NT2/D1 (cell line): ENCODE results near the gene MYBPH.

Experiments used
- SUZ12 ChIP-seq: IDR thresholded peaks from 2 replicates; pipeline ENCODE4 v1.6.1; 2011; ENCODE audit not compliant: insufficient read length, insufficient read depth; ENCODE audit errors: extremely low read depth
- YY1 ChIP-seq: IDR thresholded peaks from 2 replicates; pipeline ENCODE4 v1.6.1; 2011; ENCODE audit not compliant: insufficient read length, insufficient read depth
- ZNF274 ChIP-seq: IDR thresholded peaks from 2 replicates; pipeline ENCODE4 v1.6.1; 2011; ENCODE audit warnings: mild to moderate bottlenecking, low read depth, low read length

- TF ChIP-seq ZNF274, result no peak
- TF ChIP-seq YY1, result no peak
- TF ChIP-seq SUZ12, result no peak
Observed at GRCh38 chr1:203168256-203168786, 7.3 kb downstream of the MYBPH start.
